Fibroblast of villous mesenchyme (primary cell): ENCODE measurements around the gene UCKL1. TPM values are rescaled to one million over a fixed set of nuclear protein-coding genes. Genes with fewer than 3 reads are reported as not detected.

Source experiments
- DNase-seq: peaks from one replicate; pipeline ENCODE4 v3.0.0-alpha.2; 2010; ENCODE audit warnings: low read depth
- H3K4me3 ChIP-seq: 2 replicates; pipeline ENCODE4 v1.5.1; 2011; ENCODE audit warnings: low read depth, mild to moderate bottlenecking, low read length
- CTCF ChIP-seq: IDR thresholded peaks from 2 replicates; pipeline ENCODE4 v1.5.1; 2012; ENCODE audit warnings: low read depth, mild to moderate bottlenecking, low read length; ENCODE audit not compliant: insufficient read depth
- total RNA-seq: library from RNA; depleted of rRNA; stranded (reverse); fragments of >200 nt; gene quantifications from 2 replicates; pipeline ENCODE4 v1.2.3, GENCODE V29; 2012

The UCKL1 gene
- total RNA-seq, 1 donor = 25.0 TPM

- DNase-seq = no peak
- no peak overlapping the region for H3K4me3 ChIP-seq
- TF ChIP-seq CTCF = no peak
Observed at GRCh38 chr20:63940472-63941266, 15.5 kb downstream of the UCKL1 start.

DNA sequence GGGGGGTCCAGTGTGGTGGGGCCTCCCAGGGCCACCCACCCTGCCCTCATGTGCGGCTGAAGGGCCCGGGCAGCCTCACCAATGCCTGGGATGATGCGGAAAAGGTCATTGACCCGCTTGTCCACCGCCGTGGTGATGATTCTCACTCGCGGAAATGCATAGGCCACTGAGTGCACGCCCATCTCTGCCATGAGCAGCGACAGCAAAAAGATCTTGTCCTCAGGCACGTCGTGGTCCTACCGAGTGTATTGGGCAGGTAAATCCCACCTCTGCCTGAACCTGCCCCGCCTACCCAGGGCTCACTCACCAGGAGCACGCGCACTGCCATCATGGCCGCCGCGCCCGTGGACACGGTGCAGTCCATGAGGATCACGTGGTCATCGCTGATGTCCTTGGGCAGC lies 16.1 kb downstream of the UCKL1 start:
- TF ChIP-seq CTCF = no peak
- no peak for DNase-seq
- no peak overlapping the region for H3K4me3 ChIP-seq

DNA sequence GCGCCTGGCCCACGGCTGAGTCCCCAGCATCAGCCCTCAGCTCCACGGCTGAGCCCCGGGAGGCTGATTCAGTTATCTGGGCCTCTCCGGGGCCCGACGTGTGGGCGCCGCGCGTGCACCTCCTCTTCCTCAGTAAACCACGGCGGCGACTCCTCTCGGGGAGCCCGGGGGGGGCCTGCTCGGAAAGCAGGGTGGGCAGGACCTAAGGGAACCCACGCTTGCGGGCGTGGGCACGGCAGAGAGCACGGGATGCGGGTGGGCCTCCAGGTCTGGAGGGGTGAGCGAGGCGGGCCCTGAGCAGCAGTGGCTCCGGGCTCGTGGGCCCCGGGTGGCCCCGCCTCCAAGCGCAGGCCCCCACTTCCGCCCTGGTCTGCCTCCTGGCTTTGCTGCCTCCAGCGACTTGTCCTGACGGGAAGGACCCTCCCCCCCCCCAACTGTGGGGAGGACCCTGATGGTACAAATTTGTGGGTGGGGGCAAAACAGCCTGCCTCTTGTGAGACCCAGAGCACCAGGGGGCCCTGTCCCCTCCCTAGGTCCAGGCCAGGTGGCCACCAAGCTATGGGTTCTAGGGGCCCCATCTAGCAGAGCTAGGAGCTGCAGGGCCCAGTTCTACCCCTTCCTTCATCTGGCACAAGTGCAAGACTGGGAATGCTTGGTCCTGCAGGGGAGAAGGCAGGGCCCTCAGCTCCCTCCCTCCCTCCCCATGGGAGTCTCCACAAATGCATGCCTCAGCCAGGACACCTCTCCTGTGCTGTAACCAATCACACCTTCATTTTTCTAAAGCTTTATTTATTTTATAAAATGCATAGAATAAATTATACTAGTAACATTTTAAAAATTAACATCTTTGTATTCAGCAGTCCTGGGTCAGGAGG lies 16.9 kb downstream of the UCKL1 start:
- no peak for DNase-seq
- no peak overlapping the region for H3K4me3 ChIP-seq
- TF ChIP-seq CTCF = no peak

DNA sequence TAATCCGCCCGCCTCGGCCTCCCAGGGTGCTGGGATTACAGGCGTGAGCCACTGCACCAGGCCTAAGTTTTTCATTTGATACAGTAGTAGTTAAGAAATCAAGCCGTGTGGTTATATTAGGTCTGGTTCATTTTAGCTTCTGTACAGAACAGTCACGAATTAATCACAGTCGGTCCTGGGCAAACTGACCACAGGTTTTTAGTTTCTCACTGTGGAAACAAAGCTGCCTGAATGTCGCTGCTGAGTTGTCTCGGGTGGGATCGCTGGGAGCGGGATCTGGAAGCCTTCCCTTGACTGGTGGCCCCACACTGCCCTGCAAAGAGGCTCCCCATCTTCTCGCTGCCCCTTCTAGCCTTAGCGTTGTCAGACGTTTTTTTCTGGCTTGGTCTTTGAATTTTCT lies 18.6 kb downstream of the UCKL1 start:
- no peak overlapping the region for H3K4me3 ChIP-seq
- DNase-seq = no peak
- no peak for TF ChIP-seq CTCF

DNA sequence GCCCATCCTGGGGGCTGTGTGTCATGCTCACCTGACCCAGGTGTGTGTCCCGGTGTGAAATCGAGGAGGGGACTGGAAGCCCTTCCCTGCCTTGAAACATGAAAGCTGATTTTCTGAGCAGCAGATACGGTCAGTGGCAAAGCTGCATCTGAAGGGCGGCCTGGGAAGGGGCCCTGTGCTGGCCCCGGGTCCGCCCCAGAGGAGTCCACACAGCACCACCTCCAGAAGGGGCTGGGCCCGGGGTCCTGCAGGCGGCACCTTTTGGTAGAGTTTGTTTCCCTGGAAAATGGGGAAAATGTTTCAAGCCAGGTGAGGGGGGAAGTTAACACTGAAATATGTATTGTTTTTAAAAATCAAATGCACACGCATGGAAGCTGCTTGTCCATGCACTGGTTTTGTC lies 20.8 kb downstream of the UCKL1 start:
- DNase-seq = no peak
- no peak for TF ChIP-seq CTCF
- H3K4me3 ChIP-seq = no peak overlapping the region

DNA sequence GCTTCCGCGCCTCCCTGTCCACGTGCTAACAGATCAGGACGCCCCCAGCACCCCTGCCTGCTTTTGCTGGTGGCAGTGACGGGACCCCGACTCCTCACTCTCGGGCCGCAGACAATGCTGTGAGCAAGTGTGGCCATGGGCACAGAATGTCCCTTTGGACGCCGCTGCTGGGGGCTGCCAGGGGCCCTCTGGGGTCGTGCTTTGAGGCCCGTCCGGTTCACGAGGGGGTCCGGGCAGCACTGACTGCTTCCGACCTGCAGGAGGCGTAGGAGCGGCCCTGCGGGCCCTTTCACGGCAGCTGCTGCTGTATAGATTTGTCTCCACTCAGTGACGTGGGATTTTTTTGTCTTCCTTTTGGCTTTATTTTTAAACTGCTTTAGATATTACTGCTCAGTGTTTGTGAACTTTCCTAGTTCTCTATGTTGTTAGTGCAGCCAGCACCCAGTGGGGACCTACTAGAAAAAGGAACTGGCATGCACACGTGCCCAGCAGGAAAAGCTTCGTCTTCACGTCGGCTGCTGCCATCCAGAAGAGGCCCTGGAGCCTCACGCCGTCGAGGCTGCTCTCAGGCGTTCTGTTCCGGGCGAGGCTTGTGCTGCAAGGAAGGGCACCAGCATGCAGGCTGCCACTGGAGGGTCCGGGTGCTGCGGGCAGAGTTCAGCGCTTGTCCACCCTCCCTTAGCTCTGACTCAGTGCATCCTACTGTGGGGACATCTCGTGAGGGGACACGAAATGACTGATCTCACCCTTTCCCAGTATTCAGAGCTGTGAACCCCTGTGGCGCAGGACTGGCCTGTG lies 21.7 kb downstream of the UCKL1 start:
- no peak for DNase-seq
- H3K4me3 ChIP-seq = no peak overlapping the region
- peak; percentile 33 for TF ChIP-seq CTCF
